ENCODE measurements around the gene PLOD2.
A peak's percentile ranks its signal among the peaks of the same experiment; 100 is the strongest.

PLOD2 gene

DNA sequence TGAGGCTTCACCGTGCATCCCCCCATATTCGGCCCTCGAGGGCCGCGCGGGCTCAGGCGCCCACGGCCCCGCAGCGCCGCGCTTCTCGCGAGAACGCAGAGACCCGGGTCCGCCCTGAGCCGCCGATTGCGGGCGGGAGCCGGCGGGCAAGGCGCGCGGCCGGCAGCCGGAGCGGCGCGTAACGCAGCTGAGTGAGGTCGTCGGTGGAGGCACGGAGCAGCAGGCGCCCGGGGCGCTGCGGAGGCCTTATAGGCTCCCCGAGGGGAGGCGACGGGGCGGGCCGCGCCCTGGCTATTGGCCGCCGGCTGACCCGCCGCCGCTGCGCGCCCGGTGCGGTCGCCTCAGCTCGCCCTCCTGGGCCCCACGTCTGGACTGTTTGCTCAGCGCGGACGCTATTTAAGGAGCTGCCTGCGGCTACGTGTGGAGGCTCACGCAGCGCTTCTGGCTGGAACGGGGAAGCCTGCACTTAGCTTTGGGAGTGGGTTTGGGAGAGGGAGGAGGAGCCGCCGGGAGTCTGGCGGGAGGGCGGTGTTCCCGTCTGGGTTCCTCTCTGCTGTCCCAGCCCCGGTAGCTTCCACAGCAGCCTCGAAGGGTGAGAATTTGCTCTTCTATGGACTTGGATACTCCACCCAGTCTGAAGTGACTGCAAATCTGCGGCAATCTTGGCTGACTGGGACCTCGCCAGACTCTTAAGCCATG lies at the start of gene PLOD2:
TSS of gene PLOD2 (minus strand) at position 221 of the 699 bp plus-strand sequence. CDS start at position 26, 195 bp downstream.
- no peak for DNase-seq (ENCODE audit: low read depth in 3 of 3)

DNA sequence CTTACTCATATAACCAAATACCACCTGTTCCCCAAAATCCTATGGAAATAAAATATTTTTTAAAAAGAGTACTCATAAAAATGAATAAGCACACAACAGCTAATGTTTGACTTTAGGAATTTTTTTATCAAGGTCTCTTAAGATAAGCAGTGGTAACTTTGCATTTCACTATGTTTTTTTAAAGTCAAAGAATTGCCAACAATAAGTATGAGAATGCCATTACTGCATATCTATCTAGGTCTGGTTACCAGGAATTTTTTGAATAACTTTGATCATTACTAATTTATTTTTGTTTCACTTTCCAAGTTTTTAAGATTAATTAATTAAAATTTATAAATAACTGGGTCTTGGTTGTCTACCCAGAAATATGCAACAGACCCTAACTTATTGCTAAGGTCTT lies 48.4 kb upstream of the PLOD2 start:
- DNase-seq (ENCODE audit: low read depth in 3 of 3): no peak

DNA sequence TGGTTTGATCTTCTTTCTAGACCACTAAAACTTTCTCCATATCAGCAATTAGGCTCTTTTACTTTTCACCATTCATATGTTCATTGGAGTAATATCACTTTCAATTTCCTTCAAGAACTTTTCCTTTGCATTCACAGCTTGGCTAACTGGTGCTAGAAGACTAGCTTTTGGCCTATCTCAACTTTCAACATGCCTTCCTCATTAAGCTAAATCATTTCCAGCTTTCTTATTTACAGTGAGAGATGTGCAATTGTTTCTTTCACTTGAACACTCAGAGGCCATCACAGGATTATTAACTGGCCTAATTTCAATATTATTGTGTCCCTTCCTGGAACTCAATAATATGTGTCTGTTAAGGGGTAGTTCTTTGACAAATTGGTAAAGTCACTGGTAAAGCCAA lies 42.8 kb upstream of the PLOD2 start:
- no peak for DNase-seq (ENCODE audit: low read depth in 3 of 3)

DNA sequence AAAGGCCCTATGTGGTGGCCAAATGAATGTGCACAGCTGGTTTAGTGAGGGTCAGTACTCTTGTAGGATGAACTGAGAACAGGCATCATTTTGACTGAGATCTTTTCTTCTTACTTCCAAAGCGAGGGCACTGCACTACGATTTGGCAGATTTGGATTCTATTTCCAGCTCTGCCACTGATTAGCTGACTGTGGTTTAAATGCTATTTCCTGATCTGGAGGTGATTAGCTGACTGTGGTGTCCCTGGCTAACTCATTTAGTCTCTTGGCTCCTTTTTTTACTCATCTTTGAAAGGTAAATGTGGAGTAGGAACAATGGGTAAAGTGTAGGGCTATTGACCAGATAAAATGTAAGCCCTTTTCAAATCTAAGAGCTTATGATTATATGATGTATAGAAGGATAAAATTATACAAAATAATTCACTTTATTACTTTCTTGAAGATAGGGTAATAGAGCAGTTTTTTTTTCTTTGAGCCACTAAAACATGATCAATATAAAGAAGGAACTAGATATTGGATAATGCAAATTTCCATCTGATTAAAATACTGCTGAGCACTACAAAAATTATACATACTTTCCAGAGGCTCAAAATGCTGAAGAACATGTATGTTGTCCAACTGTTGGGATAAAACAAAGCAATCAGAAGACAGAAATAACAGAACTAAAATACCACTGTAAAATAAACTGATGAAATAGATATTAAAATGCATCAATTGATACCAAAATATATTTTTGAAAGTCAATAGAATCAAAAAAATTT lies 39.7 kb upstream of the PLOD2 start:
- no peak for DNase-seq (ENCODE audit: low read depth in 3 of 3)

DNA sequence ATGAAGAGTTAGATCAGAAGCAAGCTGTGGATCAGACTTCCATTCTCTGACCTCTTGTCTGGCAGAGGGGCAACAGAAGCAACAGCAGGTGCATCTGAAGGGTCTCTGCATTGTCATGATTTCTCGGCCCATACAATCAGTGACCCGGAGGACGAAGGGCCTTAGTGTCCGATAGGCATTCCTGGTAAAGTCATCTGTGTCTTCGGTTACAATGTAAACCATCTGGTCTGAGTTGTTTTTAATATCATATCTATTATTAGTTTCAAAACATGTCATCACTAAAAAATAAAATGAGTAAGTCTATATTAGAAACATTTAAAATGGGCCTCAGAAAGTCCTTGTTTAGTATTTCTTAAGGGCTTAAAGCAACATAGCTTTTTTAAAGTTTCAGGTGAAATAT lies 38.8 kb upstream of the PLOD2 start:
- no peak for DNase-seq (ENCODE audit: low read depth in 3 of 3)

DNA sequence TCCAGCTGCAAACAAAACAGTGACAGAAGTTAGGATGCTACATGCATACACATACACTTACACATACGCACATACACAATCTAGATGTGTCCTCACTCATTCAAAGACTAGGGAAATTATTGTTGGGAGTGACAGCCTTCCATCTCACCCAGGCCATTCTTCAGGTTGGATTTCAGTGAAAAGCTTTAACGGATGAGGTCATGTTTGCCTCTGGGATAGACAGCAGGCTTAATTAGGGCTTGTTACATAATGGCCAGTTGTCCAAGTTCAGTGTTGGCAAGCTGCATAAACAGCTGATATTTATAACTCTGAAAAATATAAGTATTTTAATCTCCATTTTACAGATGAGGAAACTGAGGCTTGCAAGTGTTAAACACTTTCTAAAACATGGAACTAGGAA lies 35.8 kb upstream of the PLOD2 start:
- DNase-seq (ENCODE audit: low read depth in 3 of 3): no peak

DNA sequence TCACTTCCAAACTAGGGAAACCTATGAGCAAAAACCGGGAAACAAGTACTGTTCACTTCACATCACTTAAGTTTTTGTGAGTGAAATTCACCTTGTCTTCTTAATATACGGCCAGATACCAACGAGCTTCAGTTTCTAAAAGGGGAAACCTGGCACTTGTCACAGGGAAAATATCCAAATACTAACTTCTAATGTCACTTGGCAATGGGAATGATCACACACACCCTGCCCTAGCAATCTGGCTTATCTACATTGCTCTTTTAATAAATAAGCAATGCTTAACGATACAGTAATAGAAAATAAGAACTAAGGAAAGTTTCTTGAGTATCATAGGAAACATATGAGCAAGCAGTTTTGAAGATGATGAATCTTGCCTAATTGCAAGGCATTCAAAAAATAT lies 34.6 kb upstream of the PLOD2 start:
- no peak for DNase-seq (ENCODE audit: low read depth in 3 of 3)

DNA sequence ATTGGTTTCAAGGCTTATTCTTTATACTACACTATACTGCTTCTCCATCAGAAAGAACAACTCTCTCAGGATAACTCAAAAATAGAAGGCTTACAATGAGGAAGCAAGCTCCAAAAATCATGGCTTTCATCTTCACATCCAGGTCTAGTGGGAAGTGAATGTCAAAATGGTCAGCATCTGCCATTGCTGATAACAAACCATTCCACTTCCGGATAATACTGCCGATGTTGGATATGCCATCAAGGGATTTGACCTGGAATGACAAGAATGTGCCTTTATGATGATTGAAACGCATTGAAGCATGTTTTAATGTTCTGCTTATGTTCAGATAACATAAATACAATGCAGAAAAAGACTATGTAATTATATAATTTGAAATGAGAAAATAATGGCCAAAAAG lies 34.0 kb upstream of the PLOD2 start:
- no peak for DNase-seq (ENCODE audit: low read depth in 3 of 3)

DNA sequence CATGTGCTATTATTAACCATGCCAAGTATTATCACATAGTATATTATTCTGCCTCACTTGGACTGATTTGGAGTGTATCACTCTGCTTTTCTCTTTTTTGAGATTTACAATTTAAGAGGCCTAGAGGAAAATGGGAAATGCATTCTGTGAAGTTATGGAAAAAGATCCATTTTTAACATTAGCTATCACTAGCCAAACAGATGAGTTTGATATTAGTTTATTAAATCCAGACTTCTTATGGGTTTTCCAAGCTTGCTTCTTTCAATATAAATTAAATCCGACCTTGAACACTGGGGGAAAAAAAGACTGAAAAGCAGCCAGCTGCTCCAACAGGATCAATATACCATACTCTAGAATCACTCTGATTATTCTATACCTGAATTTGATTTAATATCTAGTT lies 30.1 kb upstream of the PLOD2 start:
- no peak for DNase-seq (ENCODE audit: low read depth in 3 of 3)

DNA sequence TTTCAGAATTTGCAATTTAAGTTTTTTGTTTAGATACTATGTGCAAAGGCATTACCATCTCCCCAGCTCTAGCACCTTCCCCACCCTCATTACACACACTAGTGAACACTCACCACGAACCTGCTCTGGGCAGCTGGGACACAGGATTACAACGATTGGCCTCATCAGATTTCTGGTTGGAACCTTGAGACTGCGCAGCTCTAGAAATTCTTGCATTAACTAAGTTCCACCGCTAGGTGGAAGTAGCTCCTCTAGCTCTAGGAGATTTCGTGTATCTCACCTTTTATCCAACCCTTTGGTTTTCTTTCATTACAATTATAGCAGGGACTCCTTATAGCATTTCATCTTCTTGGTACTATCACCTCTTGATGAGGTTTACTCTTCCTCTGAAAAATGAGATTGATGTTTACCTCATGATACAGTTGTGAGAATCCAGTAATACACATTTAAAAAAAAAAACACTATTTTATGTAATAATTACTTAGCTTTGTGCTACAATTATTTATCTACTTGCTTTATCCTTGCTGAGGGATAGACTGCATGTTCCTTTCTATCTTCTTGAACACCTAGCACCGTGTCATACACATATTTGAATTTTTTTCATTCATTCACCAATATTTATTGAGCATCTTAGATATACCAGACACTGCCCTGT lies 28.7 kb upstream of the PLOD2 start:
- peak in 1 of 3 donors; percentile 5 for DNase-seq (ENCODE audit: low read depth in 3 of 3)

DNA sequence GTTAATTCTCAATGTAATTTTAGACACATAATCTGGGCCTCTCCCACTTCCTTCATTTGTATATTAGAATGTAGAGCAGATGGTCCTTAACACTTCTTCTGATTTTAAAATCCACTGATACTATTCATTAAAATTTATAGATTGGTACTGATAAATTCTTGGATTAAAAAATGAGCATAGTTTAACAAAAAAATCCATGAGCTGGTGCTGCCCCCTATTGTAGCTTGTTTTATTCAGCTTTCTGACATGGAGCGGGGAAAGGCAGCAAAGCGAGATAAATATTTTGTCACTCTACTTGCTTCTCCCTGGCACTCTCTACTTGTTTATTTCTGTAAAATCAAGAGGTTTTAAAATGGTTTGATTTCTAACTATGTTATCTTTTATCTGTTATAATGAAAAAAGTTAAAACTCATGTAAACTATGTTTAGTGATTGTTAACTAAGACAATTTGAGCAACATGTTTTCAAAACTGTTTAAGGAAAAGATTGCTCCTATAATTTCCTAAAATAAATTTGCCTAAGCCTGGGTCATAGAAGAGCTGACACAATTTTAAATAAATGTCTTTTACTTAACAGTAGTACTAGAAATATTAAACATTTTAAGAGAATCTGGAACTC lies 26.5 kb upstream of the PLOD2 start:
- DNase-seq (ENCODE audit: low read depth in 3 of 3): no peak

DNA sequence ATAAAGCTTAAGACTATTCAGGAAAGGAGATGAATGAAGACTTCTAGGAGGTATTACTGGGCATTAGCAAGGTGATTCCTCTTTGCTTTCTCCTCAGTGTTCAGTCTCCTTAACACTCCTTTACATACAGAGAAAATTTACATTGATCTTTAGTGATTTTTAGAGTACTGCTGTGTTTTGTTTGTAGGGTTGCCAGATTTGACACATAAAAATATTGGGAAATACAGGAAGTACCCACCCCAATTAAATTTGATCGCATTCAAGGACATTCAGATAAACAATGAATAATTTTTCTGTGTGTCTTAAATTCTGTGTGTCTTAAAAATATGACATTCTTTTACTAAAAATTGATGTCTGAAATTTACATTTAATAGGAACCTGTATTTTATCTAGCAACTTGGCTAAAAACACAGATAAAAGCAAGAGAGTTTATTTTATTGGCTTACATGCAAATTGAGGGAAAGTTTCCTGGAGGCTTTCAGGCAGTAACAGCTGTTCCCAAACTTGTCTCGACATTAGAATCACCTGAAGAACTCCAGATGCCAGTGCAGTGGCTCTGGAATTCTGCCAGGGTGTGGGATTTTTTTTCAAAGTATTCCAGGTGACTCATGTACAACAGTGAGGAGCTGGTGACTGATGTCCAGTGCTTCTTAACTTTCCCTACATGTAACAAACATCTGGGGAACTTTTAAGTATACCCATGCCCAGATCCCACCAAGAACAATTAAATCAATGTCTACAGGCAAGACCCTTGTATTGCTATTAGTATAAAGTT lies 23.4 kb upstream of the PLOD2 start:
- no peak for DNase-seq (ENCODE audit: low read depth in 3 of 3)

DNA sequence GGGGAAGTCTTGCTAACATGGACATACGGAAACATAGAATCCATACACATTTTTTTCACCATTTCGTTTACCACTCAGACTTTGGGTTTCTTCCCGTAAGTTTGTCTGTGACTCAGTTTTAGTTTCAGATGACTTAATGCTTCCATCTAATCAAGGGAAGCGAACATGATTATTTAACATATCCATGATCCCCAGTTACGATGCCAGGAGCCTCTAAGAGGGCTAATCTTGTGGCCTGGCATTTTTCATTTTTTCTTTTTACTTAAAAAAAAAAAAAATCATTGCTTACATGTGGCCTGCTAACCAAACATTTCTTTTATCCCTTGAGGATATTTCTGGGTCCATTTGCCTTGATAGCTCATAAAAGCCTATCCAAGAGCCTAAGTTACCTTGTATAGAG lies 20.2 kb upstream of the PLOD2 start:
- no peak for DNase-seq (ENCODE audit: low read depth in 3 of 3)

DNA sequence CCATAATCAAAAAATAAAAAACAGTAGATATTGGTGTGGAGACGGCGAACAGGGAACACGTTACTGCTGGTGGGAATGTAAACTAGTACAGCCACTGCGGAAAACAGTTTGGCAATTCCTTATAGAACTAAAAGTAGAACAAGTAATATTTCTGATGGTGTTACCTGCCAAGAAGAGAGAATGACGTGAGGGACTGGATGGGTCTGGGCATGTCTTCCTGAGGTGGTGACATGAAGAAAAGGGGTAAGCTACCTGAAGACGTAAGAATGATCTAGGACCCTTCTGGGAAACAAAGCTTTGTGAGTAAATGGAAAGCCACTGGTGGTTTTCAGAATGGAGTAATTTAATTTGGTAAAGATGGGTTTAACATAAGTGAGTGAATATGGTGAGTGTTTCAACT lies 19.4 kb upstream of the PLOD2 start:
- no peak for DNase-seq (ENCODE audit: low read depth in 3 of 3)

DNA sequence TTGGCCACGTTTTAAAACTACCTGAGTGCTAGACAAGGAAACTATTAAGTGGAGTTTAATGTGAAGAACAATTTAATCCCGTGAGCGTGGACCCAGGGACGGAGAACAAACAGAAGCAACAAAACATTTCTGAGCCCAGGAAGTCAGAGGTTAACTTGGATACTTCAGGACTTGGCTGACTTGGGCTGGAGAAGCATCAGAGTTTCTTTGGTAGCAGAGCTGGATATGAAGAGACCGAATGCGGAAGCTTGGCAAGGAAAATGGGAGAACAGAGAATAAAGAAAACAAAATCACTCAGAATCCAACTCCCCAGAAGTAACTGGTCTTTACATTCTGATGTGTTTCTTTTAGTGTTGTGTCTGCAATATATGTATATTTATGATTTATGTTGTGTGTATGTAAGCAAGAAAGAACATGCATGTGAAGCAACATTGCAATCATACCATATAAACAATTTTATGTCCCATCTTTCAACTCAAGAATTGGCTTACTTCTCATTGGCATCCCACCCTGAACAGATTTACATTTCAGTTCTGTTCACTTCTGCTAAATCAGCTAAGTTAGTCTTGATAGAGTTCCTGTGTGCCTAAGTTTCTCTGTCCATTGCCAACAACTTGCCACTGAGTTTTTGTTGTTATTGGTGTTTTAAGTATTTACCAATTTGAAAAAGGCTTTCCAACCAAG lies 17.2 kb upstream of the PLOD2 start:
- DNase-seq (ENCODE audit: low read depth in 3 of 3): no peak

DNA sequence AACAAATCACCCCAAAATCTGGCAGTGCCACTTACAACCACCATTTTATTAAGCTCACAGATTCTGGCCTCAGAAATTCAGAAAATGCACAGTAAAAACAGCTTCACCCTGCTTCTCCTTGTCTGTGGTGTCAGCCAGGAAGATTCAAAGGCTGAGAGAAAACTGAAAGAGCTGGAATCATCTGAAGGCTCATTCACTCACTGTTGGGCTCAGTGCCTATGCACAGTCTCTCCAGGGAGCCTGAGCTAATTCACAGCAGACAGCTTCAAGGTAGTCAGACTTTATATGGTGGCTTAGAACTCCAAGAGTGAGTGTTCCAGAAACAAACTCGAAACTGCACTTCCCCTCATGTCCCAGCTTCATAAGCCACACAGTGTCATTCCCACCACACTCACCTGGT lies 16.5 kb upstream of the PLOD2 start:
- no peak for DNase-seq (ENCODE audit: low read depth in 3 of 3)

DNA sequence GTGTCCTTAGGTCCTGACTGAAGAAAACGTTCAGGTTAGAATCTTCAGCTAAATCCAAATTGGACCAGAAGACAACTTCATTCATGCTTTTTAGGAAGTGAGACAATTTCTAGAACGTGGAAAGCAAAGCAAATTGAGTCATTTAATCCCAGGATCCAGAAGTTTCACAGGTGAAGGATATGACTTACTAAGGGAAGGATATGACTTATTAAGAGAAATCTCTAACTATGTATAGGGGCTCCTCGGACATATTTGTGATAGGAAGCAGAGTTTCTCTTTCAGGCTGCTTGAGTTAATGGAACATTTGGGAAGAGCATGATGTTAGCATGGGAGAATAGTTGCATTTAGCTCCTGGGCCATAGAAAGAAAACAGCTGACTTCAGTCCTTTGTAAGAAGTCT lies 16.1 kb upstream of the PLOD2 start:
- DNase-seq (ENCODE audit: low read depth in 3 of 3): no peak

DNA sequence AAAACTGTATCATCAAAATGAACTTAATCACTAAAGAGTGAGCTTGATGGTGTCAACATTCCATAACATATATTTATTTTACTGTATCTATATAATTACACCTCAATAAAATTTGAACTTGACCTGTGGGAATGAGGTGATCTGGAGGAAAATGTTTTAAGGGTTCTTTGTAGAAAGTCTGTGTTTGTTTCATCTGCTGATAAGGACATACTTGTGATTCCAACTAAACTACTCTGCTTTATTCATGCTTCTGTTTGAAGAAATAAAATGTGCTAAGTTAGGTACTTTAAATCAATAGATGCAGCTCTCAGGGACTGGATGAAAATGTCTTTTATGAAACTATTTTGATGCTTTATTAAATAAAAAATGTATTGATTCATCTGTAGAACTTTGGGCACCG lies 11.6 kb upstream of the PLOD2 start:
- DNase-seq (ENCODE audit: low read depth in 3 of 3): no peak

DNA sequence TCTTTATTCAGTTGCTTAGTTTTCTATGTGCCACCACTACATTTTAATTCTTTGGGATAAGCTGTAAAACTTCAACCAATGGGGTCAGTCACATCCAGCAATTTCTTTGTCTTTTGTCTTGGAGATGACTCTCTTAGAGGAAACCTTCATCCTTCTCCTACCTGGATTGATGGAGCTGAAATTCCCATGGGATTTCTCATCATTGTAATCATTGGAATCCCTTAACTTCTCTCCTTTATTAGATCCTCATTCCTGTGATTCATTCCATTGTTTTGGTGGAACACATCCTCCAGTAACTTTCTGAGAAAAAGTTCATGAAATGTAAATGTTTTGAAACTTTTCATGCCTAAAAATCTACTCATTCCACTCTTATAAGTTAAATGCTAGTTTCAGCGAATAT lies 9.6 kb upstream of the PLOD2 start:
- no peak for DNase-seq (ENCODE audit: low read depth in 3 of 3)

DNA sequence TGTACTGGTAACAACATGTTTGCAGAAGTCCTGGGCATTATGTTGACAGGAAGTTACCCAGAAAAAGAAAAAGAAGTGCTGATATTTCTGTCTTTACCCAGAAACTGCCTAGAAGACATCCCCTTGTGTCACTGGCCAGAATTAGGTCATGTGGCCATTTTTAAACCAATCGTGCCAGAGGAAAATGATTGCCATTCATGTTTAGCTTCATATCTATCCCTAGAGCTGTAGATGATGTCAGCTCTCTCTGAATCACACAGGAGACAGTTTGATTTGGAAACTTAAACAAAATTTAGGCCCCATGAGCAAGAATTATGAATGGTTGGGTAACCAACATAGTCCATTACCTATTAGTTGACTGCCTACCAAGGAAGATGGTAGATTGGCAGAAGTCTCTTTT lies 8.9 kb upstream of the PLOD2 start:
- DNase-seq (ENCODE audit: low read depth in 3 of 3): no peak

DNA sequence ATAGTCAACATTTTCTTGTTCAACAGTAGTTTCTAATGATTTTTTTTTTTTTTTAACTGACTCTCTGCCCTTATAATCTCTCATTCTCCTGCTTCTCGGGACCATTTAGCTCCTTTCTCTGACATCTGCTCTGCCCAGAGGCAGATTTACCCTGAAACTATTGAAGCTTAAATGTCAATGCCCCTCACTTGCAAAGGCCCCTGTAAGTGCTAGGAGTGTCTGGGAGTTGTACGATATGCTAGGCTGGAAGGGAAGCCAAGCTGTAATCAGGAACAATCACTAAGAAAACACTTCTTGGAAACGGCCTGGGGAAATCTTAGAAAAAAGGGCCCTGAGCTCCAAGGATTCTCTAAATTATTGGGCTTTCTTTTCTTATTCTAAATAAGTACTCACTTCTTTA lies 5.8 kb upstream of the PLOD2 start:
- DNase-seq (ENCODE audit: low read depth in 3 of 3): no peak
